Thyroid gland (tissue), 4 donors: Measurements from ENCODE around the gene TGFBR1. TPM values are rescaled to one million over a fixed set of nuclear protein-coding genes. Genes with fewer than 3 reads are reported as not detected.
A peak's percentile ranks its signal among the peaks of the same experiment; 100 is the strongest.

ENCODE experiments used
- DNase-seq, 2 donors: peaks; one replicate each; pipeline ENCODE4 v3.0.0-alpha.2; 2019
- H3K27ac ChIP-seq, 3 donors: fragments of 200-600 bp; sonication (generic); 1 replicate in 2 of 3; 2 replicates in 1 of 3; pipeline ENCODE4 v1.5.1; 2016 to 2019; ENCODE audit warnings: mild to moderate bottlenecking in 1 of 3, moderate library complexity in 1 of 3
- H3K27me3 ChIP-seq: fragments of 200-600 bp; sonication (generic); one replicate; pipeline ENCODE4 v1.5.1; 2019
- H3K36me3 ChIP-seq, 2 donors: fragments of 200-600 bp; sonication (generic); one replicate each; pipeline ENCODE4 v1.5.1; 2016 to 2019
- H3K4me1 ChIP-seq, 2 donors: fragments of 200-600 bp; sonication (generic); one replicate each; pipeline ENCODE4 v1.5.1; 2017 to 2019
- H3K4me3 ChIP-seq, 3 donors: fragments of 200-600 bp; sonication (generic); replicated peaks in 1 of 3; 1 replicate in 2 of 3; 2 replicates in 1 of 3; pipeline ENCODE4 v1.5.1; 2016; ENCODE audit warnings: mild to moderate bottlenecking in 1 of 3
- H3K9me3 ChIP-seq: fragments of 200-600 bp; sonication (generic); one replicate; pipeline ENCODE4 v1.5.1; 2017
- CTCF ChIP-seq, 6 experiments: fragments of 200-600 bp in 3 of 6; fragments of 450-650 bp in 3 of 6; sonication (generic) in 3 of 6; IDR thresholded peaks; one replicate each; pipeline ENCODE4 v1.5.1; 2016 to 2019; ENCODE audit warnings: antibody characterized with exemption in 6 of 6, mild to moderate bottlenecking in 2 of 6, inconsistent platforms in 1 of 6, moderate library complexity in 1 of 6
- POLR2A ChIP-seq, 2 donors: fragments of 450-650 bp; IDR thresholded peaks; one replicate each; pipeline ENCODE4 v1.6.1; 2017; ENCODE audit warnings: antibody characterized with exemption in 2 of 2, mild to moderate bottlenecking in 2 of 2, moderate library complexity in 1 of 2
- WGBS, 2 donors: methylation state at CpG; one replicate each; pipeline ENCODE4 v1.1.5; 2017; 5-methylcytosine and 5-hydroxymethylcytosine counted together
- intact Hi-C: fragments of 100-400 bp; cut with DNase I; formaldehyde crosslinking; loops from one replicate; pipeline ENCODE4 v1.15.1; 2023
- total RNA-seq, 4 donors: library from RNA; depleted of rRNA; stranded (reverse); fragments of >200 nt; gene quantifications; one replicate each; pipeline ENCODE4 v1.2.3, GENCODE V29; 2016

TGFBR1 gene
- total RNA-seq, 4 donors from 2014 or later = 18.6 to 36.7 (median 28.5) TPM

- no peak for DNase-seq
- 62 to 65% methylated on average over 9 to 10 of the region's 10 CpGs for WGBS, 2 donors
- Histone ChIP-seq H3K4me3 (no peak overlapping the region), H3K9me3 (no peaks in the 10 kb centered on the region), H3K36me3 (no peaks in the 10 kb centered on the region), H3K27ac (no peak overlapping the region), H3K4me1 (peaks cover 0 to 8% of the 10 kb centered on the region in 2 donors), H3K27me3 (no peaks in the 10 kb centered on the region)
- intact Hi-C loops = no loop called here
- no peak for TF ChIP-seq CTCF (IDR thresholded peaks at IDR 0.05)
- no peak for TF ChIP-seq POLR2A (IDR thresholded peaks at IDR 0.05)
Observed at GRCh38 chr9:99169982-99170761, 65.3 kb downstream of the TGFBR1 start.

- no peaks in the 10 kb centered on the region for H3K36me3 ChIP-seq
Observed at GRCh38 chr9:99171225-99172123, 66.6 kb downstream of the TGFBR1 start.

GRCh38 chr9:99172124-99173091 is 67.5 kb downstream of the TGFBR1 start:
- no peak overlapping the region for H3K4me3 ChIP-seq
- H3K27ac ChIP-seq = no peak overlapping the region
- intact Hi-C loops = no loop called here
- H3K27me3 ChIP-seq = no peaks in the 10 kb centered on the region
- no peaks in the 10 kb centered on the region for H3K36me3 ChIP-seq
- peak in 1 of 2 donors; percentile 14 for DNase-seq
- no peak for TF ChIP-seq CTCF (IDR thresholded peaks at IDR 0.05)
- no peak for TF ChIP-seq POLR2A (IDR thresholded peaks at IDR 0.05)
- 74 to 77% methylated on average over 10 of the region's 10 CpGs for WGBS, 2 donors
- H3K4me1 ChIP-seq = peaks cover 0 to 8% of the 10 kb centered on the region in 2 donors
- H3K9me3 ChIP-seq = no peaks in the 10 kb centered on the region

More at GRCh38 chr9:99171225-99172123, 66.6 kb downstream of the TGFBR1 start:
- TF ChIP-seq CTCF (IDR thresholded peaks at IDR 0.05) = no peak
- Histone ChIP-seq H3K27me3 (no peaks in the 10 kb centered on the region), H3K4me3 (no peak overlapping the region), H3K4me1 (peaks cover 0 to 8% of the 10 kb centered on the region in 2 donors), H3K9me3 (no peaks in the 10 kb centered on the region), H3K27ac (no peak overlapping the region)
- WGBS, 2 donors = 86 to 87% methylated on average over 15 of the region's 15 CpGs
- intact Hi-C loops = no loop called here
- DNase-seq = no peak

- no peak for DNase-seq
- H3K27ac ChIP-seq = no peak overlapping the region
- peaks cover 0 to 8% of the 10 kb centered on the region in 2 donors for H3K4me1 ChIP-seq
- intact Hi-C loops = no loop called here
- no peaks in the 10 kb centered on the region for H3K9me3 ChIP-seq
- H3K36me3 ChIP-seq = no peaks in the 10 kb centered on the region
- TF ChIP-seq POLR2A (IDR thresholded peaks at IDR 0.05) = no peak
- no peak for TF ChIP-seq CTCF (IDR thresholded peaks at IDR 0.05)
- H3K27me3 ChIP-seq = no peaks in the 10 kb centered on the region
- WGBS, 2 donors = 81% methylated on average over 10 of the region's 10 CpGs
- no peak overlapping the region for H3K4me3 ChIP-seq
Observed at GRCh38 chr9:99173570-99174504, 68.9 kb downstream of the TGFBR1 start.
